ENCODE data around the gene JAKMIP1.

DNA sequence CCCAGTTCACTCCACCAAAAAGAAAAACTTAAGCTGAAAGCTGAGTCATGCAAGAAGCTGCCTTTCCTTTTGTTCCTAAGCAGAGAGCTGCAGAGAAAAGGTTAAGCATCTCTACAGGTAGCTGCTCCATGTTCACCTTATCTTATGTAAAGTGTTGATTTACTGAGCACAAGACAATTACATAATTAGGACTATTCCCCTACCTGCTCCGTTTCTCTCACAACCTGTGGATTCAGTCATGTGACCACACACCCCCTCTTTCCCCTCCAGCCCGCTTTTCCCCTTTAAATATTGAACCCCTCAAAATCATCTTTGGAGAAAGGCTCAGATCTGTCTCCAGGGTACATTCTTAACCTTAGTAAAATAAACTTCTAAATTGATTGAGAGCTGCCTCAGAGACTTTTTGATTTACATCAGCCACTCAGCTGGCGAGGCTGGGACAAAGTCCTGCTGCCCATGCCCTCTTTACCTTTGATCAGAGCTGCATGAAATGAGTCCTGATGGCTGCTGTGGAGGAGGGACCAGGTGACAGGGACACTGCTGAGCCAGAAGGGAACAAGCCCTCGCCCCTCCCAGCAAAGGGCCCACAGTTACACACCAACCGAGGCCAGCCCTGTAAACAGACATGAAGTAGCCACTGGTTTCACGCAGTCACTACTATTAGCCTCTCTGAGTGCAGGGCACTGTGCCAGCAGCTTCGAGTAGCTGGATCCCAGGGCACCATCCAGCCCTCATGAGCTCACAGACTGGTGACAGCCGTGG lies 128.2 kb downstream of the JAKMIP1 start:
- TF ChIP-seq, protein P1, sequence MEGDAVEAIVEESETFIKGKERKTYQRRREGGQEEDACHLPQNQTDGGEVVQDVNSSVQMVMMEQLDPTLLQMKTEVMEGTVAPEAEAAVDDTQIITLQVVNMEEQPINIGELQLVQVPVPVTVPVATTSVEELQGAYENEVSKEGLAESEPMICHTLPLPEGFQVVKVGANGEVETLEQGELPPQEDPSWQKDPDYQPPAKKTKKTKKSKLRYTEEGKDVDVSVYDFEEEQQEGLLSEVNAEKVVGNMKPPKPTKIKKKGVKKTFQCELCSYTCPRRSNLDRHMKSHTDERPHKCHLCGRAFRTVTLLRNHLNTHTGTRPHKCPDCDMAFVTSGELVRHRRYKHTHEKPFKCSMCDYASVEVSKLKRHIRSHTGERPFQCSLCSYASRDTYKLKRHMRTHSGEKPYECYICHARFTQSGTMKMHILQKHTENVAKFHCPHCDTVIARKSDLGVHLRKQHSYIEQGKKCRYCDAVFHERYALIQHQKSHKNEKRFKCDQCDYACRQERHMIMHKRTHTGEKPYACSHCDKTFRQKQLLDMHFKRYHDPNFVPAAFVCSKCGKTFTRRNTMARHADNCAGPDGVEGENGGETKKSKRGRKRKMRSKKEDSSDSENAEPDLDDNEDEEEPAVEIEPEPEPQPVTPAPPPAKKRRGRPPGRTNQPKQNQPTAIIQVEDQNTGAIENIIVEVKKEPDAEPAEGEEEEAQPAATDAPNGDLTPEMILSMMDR (conservative IDR thresholded peaks at IDR 0.05; ENCODE audit: low read length) = no peak
- no peak for TF ChIP-seq EZH2phosphoT487 (IDR thresholded peaks at IDR 0.05; ENCODE audit: borderline replicate concordance)

Data from Loucy (cell line).